ENCODE data around the gene MGAT2.
"Not testable (repeated sequence)": the region's sequence is repeated elsewhere in the genome, so short reads cannot be mapped to it uniquely, and the experiment has no call there.

The MGAT2 gene

GRCh38 chr14:49657500-49657899, 36.9 kb downstream of the MGAT2 start:
- not testable (repeated sequence) for DNase-seq (ENCODE audit: low spot score)

GRCh38 chr14:49659526-49660455, 39.2 kb downstream of the MGAT2 start:
- DNase-seq (ENCODE audit: low spot score): no peak

- DNase-seq (ENCODE audit: low spot score): no peak
Observed at GRCh38 chr14:49670475-49670874, 49.9 kb downstream of the MGAT2 start.
